HFFc6 (cell line): ENCODE data around the gene PARVG. TPM values are rescaled to one million over a fixed set of nuclear protein-coding genes. Genes with fewer than 3 reads are reported as not detected.
"Not testable (repeated sequence)": the region's sequence is repeated elsewhere in the genome, so short reads cannot be mapped to it uniquely, and the experiment has no call there.

Experiments
- DNase-seq: peaks from one replicate; pipeline ENCODE4 v3.0.0-alpha.2; 2018
- H3K27ac Mint-ChIP-seq: 2 replicates; pipeline ENCODE4 v1.8.0; 2020; ENCODE audit warnings: mild to moderate bottlenecking, mixed read lengths
- H3K27me3 Mint-ChIP-seq: 2 replicates; pipeline ENCODE4 v1.8.0; 2021; ENCODE audit warnings: mild to moderate bottlenecking, moderate library complexity, mixed read lengths; ENCODE audit not compliant: insufficient read depth
- H3K36me3 Mint-ChIP-seq: 2 replicates; pipeline ENCODE4 v1.8.0; 2021; ENCODE audit warnings: low read depth, mixed read lengths
- H3K4me1 Mint-ChIP-seq: 2 replicates; pipeline ENCODE4 v1.8.0; 2020; ENCODE audit warnings: low read depth, mixed read lengths
- H3K4me3 Mint-ChIP-seq: 2 replicates; pipeline ENCODE4 v1.8.0; 2020; ENCODE audit warnings: mild to moderate bottlenecking, moderate library complexity, mixed read lengths
- H3K9me3 Mint-ChIP-seq: 2 replicates; pipeline ENCODE4 v1.8.0; 2020; ENCODE audit warnings: mild to moderate bottlenecking, mixed read lengths
- total RNA-seq, 6 experiments: library from RNA; stranded (reverse); fragmentation: NEBNext Ultra II Directional; extraction: Animal tissue kit (Norgen Biotek cat#: 25700); gene quantifications; 2 replicates in 1 of 6; 3 replicates in 5 of 6; pipeline ENCODE4 v1.2.3, GENCODE V29; 2021
- TF ChIP-seq, protein P1 (sequence below): fragments of 200-600 bp; sonication (generic); IDR thresholded peaks from 2 replicates; pipeline ENCODE4 v1.5.0; 2021; ENCODE audit warnings: antibody characterized with exemption, mild to moderate bottlenecking

Gene PARVG
- total RNA-seq, 6 experiments from 2014 or later = not detected

DNA sequence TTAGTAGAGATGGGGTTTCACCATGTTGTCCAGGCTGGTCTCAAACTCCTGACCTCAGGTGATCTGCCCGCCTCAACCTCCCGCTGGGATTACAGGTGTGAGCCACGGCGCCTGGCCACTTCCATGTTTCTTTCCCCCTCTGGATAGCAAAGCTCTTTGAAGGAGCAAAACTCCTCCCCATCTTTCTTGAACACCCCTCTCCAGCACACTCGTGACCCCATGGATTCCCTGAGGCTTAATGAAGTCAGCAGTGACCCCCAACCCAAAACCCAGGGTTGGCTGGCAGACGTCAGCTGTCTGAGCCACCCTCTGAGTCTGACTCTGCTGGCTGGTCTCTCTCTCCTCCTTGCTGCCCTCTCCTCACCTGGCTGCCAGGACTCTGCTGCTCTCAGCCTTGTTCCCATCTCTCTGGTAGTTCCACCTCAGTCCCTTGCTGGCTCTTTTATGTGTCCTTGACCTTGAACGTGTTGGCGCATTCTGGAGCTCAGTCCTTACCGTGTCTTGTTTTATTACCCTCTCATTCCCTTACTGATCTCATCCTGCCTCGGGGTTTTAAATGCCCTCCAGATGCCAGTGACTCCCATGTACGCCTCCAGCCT is 44.5 kb downstream of the PARVG start:
- H3K36me3 Mint-ChIP-seq = no peaks in the 10 kb centered on the region
- H3K4me3 Mint-ChIP-seq = no peak overlapping the region
- no peak for DNase-seq
- TF ChIP-seq, protein P1, sequence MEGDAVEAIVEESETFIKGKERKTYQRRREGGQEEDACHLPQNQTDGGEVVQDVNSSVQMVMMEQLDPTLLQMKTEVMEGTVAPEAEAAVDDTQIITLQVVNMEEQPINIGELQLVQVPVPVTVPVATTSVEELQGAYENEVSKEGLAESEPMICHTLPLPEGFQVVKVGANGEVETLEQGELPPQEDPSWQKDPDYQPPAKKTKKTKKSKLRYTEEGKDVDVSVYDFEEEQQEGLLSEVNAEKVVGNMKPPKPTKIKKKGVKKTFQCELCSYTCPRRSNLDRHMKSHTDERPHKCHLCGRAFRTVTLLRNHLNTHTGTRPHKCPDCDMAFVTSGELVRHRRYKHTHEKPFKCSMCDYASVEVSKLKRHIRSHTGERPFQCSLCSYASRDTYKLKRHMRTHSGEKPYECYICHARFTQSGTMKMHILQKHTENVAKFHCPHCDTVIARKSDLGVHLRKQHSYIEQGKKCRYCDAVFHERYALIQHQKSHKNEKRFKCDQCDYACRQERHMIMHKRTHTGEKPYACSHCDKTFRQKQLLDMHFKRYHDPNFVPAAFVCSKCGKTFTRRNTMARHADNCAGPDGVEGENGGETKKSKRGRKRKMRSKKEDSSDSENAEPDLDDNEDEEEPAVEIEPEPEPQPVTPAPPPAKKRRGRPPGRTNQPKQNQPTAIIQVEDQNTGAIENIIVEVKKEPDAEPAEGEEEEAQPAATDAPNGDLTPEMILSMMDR = no peak
- peaks cover 18% of the 10 kb centered on the region for H3K27me3 Mint-ChIP-seq
- H3K4me1 Mint-ChIP-seq = no peaks in the 10 kb centered on the region
- H3K9me3 Mint-ChIP-seq = peaks cover 7% of the 10 kb centered on the region
- no peak overlapping the region for H3K27ac Mint-ChIP-seq

DNA sequence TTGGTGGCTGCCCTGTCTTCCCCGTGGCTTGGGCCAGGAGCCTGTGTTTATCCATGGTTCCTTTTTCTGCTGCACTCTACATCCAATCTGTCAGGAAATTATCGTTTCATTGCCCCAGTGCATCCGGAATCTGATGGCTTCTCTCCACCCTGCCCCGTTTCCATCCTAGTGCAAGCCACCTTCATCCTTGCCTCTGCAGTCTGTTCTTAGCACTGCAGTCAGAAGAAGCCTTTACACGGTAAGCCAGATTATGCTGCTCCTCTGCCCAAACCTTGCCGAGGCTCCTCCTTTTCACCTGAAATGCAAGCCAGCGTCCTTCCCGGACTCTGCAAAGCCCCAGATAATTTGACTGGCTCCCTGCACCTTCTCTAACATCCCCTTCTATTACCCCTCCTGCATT is 45.1 kb downstream of the PARVG start:
- Mint-ChIP-seq H3K27me3 (peaks cover 18% of the 10 kb centered on the region), H3K36me3 (no peaks in the 10 kb centered on the region), H3K27ac (no peak overlapping the region), H3K9me3 (peaks cover 7% of the 10 kb centered on the region), H3K4me3 (no peak overlapping the region), H3K4me1 (no peaks in the 10 kb centered on the region)
- DNase-seq = no peak
- TF ChIP-seq, protein P1 = no peak

DNA sequence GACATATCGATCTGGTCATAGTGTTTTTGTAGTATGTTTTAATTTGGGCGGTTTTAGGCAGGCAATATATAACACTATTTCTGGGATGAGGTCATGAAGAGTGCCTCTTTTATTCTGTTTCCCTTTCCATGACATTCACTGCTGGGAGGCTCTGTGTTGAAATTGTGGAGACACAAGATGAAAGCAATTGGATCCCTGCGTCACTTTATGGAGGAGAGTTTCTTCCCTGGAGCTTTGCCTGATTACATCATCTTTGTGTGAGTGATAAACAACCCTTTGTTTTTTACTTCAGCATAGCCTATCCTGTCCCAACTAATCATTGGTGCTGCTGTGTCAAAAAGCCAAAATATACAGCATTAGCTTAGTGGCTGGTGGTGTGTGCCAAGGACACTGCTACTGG is 48.6 kb downstream of the PARVG start:
- Mint-ChIP-seq H3K4me1 (no peaks in the 10 kb centered on the region), H3K4me3 (no peak overlapping the region), H3K9me3 (peaks cover 7% of the 10 kb centered on the region), H3K27ac (no peak overlapping the region), H3K36me3 (no peaks in the 10 kb centered on the region), H3K27me3 (peaks cover 7% of the 10 kb centered on the region)
- DNase-seq = no peak
- TF ChIP-seq, protein P1 = no peak

DNA sequence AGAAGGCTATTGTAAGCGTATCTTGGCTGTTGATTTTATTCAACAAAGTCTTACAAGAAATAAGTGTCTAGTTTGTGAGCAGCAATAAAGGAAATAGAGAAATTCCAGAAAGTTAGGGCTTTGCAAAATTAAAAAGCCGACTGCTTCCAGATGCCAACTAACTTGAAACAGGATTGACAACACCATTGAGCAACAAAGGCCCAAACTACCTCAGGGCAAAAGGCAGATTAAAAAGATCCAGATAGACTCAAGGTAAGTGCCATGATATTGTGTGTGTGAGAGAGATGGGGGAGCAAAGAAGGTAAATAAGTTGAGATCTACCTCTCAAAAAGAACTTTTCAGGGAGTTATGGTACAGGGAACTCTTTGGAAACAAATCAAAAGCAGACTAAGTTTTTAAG is 49.1 kb downstream of the PARVG start:
- Mint-ChIP-seq H3K4me1 (no peaks in the 10 kb centered on the region), H3K36me3 (no peaks in the 10 kb centered on the region), H3K27me3 (peaks cover 6% of the 10 kb centered on the region), H3K4me3 (no peak overlapping the region), H3K9me3 (peaks cover 7% of the 10 kb centered on the region), H3K27ac (no peak overlapping the region)
- TF ChIP-seq, protein P1 = no peak
- no peak for DNase-seq

DNA sequence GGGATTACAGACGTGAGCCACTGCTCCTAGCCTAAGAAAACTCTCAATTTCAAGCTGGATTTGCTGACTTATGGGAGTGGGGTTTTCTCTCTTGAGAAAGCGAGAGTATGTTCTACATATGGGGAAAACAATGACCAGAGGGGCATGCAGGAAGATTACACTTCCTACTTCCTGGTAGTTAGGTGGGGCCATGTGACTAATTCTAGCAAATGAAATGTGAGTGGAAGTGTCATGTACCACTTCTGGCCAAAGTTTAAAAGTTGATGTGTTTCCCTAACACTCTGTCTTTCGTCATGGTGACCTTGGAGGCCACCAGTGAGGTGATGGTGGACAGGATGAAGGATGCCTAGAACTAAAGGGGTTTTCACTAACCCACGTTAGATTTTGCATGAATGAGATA is 50.5 kb downstream of the PARVG start:
- Mint-ChIP-seq H3K4me1 (no peaks in the 10 kb centered on the region), H3K4me3 (no peak overlapping the region), H3K27ac (no peak overlapping the region), H3K36me3 (no peaks in the 10 kb centered on the region), H3K9me3 (peaks cover 7% of the 10 kb centered on the region), H3K27me3 (peaks cover 3% of the 10 kb centered on the region)
- no peak for DNase-seq
- TF ChIP-seq, protein P1 = no peak

DNA sequence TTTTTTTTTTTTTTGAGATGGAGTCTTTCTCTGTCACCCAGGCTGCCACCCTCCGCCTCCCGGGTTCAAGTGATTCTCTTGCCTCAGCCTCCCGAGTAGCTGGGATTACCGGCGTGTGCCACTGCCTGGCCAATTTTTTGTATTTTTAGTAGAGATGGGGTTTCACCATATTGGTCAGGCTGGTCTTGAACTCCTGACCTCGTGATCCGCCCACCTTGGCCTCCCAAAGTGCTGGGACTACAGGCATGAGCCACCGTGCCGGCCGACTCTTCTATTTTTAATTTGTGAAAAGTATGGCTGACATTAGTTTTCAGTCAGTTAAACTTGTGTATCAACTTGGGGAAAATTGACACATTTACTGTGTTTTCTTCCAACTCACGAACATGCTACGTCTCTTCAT is 53.6 kb downstream of the PARVG start:
- not testable (repeated sequence) for H3K9me3 Mint-ChIP-seq, H3K27me3 Mint-ChIP-seq, H3K36me3 Mint-ChIP-seq, DNase-seq, H3K4me1 Mint-ChIP-seq, H3K27ac Mint-ChIP-seq, H3K4me3 Mint-ChIP-seq
